GM18526 (cell line): Measurements from ENCODE around the gene KCNG2.

Experiments used
- POLR2A ChIP-seq: IDR thresholded peaks from 3 replicates; pipeline ENCODE4 v1.6.1; 2011; ENCODE audit not compliant: insufficient read length; ENCODE audit errors: extremely low read depth

Gene KCNG2

GRCh38 chr18:79930020-79930642 is 132.4 kb downstream of the KCNG2 start:
- no peak for TF ChIP-seq POLR2A

DNA sequence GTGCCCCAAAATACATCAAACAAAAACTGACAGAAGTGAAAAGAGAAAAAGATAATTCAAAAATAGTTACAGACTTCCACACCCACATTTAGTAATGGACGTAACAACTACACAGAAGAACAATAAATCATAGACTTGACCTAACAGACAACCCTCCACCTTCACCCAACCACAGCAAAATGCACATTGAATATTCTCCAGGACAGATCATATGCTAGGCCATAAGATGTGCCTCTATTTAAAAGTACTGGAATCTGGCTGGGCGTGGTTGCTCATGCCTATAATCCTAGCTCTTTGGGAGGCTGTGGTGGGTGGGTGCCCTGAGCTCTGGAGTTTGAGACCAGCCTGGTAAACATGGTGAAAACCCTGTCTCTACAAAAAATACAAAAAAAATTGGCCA is 133.7 kb downstream of the KCNG2 start:
- TF ChIP-seq POLR2A = no peak

- TF ChIP-seq POLR2A = no peak
Measured at GRCh38 chr18:79932907-79933306, 135.2 kb downstream of the KCNG2 start.

DNA sequence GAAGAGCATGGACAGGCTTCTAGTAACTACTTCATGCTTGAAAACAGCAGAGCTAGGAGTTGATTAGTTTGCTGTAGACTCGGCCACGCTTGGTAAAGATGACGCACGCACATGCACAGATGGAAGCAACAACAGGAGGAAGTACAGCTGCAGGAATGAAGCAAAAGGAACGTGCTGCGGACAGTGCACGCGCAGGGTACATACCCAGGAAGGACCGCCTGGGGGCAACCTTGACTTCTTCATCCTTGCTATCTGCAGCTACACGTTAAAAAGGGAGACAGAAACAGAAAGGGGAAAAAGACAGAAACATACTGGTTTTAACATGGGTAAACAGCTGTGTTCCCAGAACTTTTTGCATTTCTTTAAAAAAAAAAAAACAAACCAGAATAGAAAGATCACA is 136.0 kb downstream of the KCNG2 start:
- no peak for TF ChIP-seq POLR2A

- no peak for TF ChIP-seq POLR2A
Measured at GRCh38 chr18:79934311-79935097, 136.8 kb downstream of the KCNG2 start.

GRCh38 chr18:79935098-79935480 is 137.4 kb downstream of the KCNG2 start:
- TF ChIP-seq POLR2A = no peak

DNA sequence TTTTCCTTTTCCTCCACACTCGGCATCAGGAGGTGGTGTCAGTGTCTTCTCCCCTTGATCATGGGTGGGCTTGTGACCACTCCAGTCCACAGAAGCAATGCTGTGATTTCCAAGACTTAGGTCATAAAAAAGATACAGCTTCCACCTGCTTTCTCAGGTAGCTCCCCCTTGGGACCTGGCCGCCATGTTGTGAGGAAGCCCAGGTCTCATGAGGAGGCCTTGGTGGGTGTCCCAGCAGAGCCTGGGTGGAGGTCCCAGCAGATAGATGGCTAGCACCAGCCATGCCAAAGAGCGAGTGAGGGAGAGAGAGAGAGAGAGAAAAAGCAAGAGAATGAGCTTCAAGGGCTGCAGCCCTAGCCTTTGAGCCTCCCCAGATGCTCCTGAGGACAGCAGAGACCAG is 137.8 kb downstream of the KCNG2 start:
- TF ChIP-seq POLR2A = no peak

- no peak for TF ChIP-seq POLR2A
Measured at GRCh38 chr18:79935925-79936324, 138.2 kb downstream of the KCNG2 start.

DNA sequence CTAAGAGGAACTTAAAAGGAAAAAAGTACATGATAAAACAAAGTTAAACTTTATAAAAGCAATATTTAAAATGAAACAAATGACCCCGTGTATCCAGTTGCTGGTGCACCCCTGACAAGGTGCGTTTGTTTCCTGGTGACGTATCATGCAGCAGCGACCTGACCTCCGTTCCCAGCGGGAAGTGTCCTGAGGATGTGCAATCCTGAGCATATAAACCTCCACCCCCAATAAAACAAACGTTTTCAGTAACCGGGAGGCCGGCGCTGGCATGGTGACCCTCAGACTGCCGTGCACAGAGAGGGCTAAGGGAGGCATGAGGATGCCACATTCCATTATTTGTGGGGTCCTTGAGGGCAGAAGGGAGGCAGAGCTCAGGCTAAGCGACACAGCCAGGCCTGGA is 138.9 kb downstream of the KCNG2 start:
- TF ChIP-seq POLR2A = no peak

DNA sequence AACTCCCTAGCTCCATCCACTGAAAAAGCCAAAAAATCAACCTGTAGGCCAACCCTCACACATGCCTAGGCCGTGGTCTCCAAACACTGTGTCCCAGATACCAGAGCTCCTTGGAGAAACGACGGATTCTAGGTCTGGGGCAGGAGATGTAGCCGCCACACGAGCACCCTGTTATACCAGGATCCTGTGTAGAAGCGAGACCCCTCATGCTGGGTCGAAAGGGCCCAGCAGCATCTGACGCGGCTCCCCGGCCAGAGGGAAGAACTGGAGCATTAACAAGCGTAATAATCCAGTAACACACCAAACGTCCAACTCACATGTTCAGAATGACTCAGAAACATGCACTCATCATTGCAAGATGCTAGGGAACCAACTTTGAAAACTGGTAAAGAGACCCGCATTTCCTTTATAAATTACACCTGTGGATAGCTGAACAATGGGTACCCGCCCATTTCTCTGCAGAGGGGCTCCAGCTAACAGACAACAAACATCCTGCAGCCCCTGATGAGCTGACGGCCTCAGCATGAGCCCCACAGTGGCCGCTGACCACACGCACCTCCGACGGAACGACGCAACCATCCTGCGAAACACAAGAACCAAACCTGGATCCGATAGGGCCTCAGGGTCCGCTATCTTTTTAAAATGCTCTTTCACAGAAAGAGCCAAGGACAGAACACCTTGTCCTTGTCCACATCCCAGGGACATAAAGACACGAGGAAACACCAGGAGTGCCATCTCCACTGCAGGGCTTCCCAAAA is 139.5 kb downstream of the KCNG2 start:
- no peak for TF ChIP-seq POLR2A

GRCh38 chr18:79938196-79938595 is 140.5 kb downstream of the KCNG2 start:
- no peak for TF ChIP-seq POLR2A

GRCh38 chr18:79939096-79939495 is 141.4 kb downstream of the KCNG2 start:
- TF ChIP-seq POLR2A = no peak

GRCh38 chr18:79940126-79940813 is 142.5 kb downstream of the KCNG2 start:
- no peak for TF ChIP-seq POLR2A

DNA sequence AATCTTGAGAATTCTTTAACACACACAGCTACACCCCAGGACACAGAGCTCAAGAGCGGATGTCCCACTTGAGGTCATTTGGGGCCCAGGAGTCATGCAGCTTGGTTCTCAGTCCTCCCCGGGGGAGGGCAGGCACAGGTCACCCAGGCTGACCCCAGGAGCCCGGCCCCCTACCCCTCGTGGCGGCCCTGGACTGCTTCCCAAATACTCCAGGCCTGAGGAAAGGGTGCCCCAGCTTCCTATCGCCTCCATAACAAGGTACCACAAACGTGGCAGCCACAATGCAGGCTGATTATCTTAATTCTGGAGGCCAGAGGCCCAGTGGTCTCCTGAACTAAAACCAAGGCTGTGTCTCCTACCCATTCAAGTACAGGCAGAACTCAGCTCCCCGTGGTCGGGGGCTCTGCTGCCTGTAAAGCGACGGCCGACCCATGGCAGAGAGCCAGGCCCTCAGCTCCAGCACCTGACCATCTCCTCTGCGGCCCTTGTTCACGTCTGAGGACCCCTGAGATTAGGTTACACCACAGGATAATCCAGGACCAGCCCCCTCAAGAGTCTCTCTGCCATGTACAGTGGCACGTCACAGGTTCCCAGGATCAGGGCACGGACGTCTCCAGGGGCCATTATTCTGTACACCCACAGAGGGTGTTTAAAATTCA is 143.2 kb downstream of the KCNG2 start:
- TF ChIP-seq POLR2A = no peak

GRCh38 chr18:79941473-79942119 is 143.9 kb downstream of the KCNG2 start:
- no peak for TF ChIP-seq POLR2A

DNA sequence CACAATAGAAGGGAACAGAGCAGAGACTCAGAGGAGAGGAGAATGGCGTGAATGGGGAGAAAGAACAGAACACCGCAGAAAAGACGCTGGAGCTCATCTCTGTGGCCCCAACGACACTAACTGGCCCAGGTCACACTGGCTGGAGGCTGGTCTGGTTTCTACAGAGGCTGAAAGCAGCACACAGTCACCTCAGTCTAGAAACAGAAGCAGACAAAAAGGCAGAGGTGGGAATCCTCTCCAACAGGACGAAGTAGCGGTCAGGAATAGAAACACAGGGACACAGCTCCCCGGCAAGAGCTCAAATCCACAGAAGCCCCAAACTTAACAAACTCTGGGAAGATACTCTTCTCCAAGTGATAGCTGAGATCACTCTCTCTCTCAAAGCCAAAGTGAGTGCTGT is 144.5 kb downstream of the KCNG2 start:
- TF ChIP-seq POLR2A = no peak
